Vagina (tissue), 2 donors: ENCODE results near the gene ABCF2. TPM values are rescaled to one million over a fixed set of nuclear protein-coding genes. Genes with fewer than 3 reads are reported as not detected.
A peak's percentile ranks its signal among the peaks of the same experiment; 100 is the strongest.

Experiments used
- DNase-seq, 2 donors: peaks; one replicate each; pipeline ENCODE4 v3.0.0-alpha.2; 2017; ENCODE audit errors: extremely low spot score in 2 of 2
- H3K27ac ChIP-seq: fragments of 200-600 bp; sonication (generic); one replicate; pipeline ENCODE4 v1.5.1; 2019
- H3K27me3 ChIP-seq: fragments of 200-600 bp; sonication (generic); one replicate; pipeline ENCODE4 v1.5.1; 2019
- H3K36me3 ChIP-seq, 2 donors: fragments of 200-600 bp; sonication (generic); one replicate each; pipeline ENCODE4 v1.5.1; 2017 to 2019
- H3K4me1 ChIP-seq: fragments of 200-600 bp; sonication (generic); one replicate; pipeline ENCODE4 v1.5.1; 2019
- H3K4me3 ChIP-seq, 2 donors: fragments of 200-600 bp; sonication (generic); 1 replicate in 1 of 2; 2 replicates in 1 of 2; pipeline ENCODE4 v1.5.1; 2016 to 2019
- H3K9me3 ChIP-seq: fragments of 200-600 bp; sonication (generic); one replicate; pipeline ENCODE4 v1.5.1; 2019
- CTCF ChIP-seq, 3 experiments: fragments of 450-650 bp in 2 of 3; fragments of 200-600 bp in 1 of 3; sonication (generic) in 1 of 3; IDR thresholded peaks; one replicate each; pipeline ENCODE4 v1.5.1; 2017 to 2019; ENCODE audit warnings: antibody characterized with exemption in 3 of 3, mild to moderate bottlenecking in 2 of 3, moderate library complexity in 2 of 3
- POLR2A ChIP-seq, 2 donors: fragments of 450-650 bp; IDR thresholded peaks; one replicate each; pipeline ENCODE4 v1.6.1; 2017; ENCODE audit warnings: antibody characterized with exemption in 2 of 2, mild to moderate bottlenecking in 2 of 2, moderate library complexity in 2 of 2
- POLR2AphosphoS5 ChIP-seq, 2 donors: sonication (generic); formaldehyde crosslinking; IDR thresholded peaks; one replicate each; pipeline ENCODE4 v1.9.0; 2017; ENCODE audit warnings: antibody characterized with exemption in 2 of 2, mild to moderate bottlenecking in 2 of 2, low read depth in 1 of 2; ENCODE audit not compliant: insufficient read depth in 1 of 2
- intact Hi-C: fragments of 100-400 bp; cut with DNase I; formaldehyde crosslinking; loops from one replicate; pipeline ENCODE4 v1.15.1; 2023
- total RNA-seq: library from RNA; depleted of rRNA; stranded (reverse); fragments of >200 nt; gene quantifications from one replicate; pipeline ENCODE4 v1.2.3, GENCODE V29; 2016

The ABCF2 gene
- total RNA-seq, 1 donor from 2014 or later: 25.3 TPM

DNA sequence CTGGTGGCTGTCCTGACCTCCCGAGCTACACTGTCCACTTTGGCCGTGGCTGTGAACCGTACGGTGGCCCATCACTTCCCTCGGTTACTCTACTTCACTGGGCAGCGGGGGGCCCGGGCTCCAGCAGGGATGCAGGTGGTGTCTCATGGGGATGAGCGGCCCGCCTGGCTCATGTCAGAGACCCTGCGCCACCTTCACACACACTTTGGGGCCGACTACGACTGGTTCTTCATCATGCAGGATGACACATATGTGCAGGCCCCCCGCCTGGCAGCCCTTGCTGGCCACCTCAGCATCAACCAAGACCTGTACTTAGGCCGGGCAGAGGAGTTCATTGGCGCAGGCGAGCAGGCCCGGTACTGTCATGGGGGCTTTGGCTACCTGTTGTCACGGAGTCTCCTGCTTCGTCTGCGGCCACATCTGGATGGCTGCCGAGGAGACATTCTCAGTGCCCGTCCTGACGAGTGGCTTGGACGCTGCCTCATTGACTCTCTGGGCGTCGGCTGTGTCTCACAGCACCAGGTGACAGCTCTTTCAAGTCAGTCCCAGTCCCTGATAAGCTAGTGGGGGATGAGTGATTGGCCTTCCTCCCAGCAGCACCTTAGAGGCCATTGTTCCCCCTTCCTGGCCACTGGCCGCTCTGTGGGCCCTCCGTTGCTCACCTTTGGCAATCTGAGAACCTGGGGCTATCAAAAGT, 8.2 kb upstream of the ABCF2 start:
- Histone ChIP-seq H3K27me3 (no peaks in the 10 kb centered on the region), H3K27ac (no peak overlapping the region), H3K36me3 (peaks cover 0 to 24% of the 10 kb centered on the region in 2 donors), H3K4me3 (no peak overlapping the region), H3K9me3 (no peaks in the 10 kb centered on the region), H3K4me1 (peaks cover 29% of the 10 kb centered on the region)
- intact Hi-C loops: loop anchor here (10.0 kb wide), 1 partner anchor 180 kb away; the partner anchor contains the start of genes CDK5 and SLC4A2
- TF ChIP-seq POLR2AphosphoS5 (IDR thresholded peaks at IDR 0.05; ENCODE audit: insufficient read depth in 1 of 2, low read depth in 1 of 2) (no peak), POLR2A (IDR thresholded peaks at IDR 0.05) (no peak), CTCF (IDR thresholded peaks at IDR 0.05) (no peak)
- no peak for DNase-seq

DNA sequence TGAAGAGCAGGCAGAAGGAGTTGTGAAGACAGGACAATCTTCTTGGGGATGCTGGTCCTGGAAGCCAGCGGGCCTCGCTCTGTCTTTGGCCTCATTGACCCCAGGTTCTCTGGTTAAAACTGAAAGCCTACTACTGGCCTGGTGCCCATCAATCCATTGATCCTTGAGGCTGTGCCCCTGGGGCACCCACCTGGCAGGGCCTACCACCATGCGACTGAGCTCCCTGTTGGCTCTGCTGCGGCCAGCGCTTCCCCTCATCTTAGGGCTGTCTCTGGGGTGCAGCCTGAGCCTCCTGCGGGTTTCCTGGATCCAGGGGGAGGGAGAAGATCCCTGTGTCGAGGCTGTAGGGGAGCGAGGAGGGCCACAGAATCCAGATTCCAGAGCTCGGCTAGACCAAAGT, 6.8 kb upstream of the ABCF2 start:
- H3K4me1 ChIP-seq: peaks cover 29% of the 10 kb centered on the region
- intact Hi-C loops: loop anchor here (10.0 kb wide), 1 partner anchor 179 kb away; the partner anchor contains the start of genes CDK5 and SLC4A2
- H3K4me3 ChIP-seq: peak overlapping the region; percentile 87 to 89
- peaks cover 0 to 21% of the 10 kb centered on the region in 2 donors for H3K36me3 ChIP-seq
- no peak overlapping the region for H3K27ac ChIP-seq
- H3K9me3 ChIP-seq: no peaks in the 10 kb centered on the region
- no peaks in the 10 kb centered on the region for H3K27me3 ChIP-seq
- DNase-seq: no peak
- TF ChIP-seq POLR2A (IDR thresholded peaks at IDR 0.05) (no peak), CTCF (IDR thresholded peaks at IDR 0.05) (no peak), POLR2AphosphoS5 (IDR thresholded peaks at IDR 0.05; ENCODE audit: insufficient read depth in 1 of 2, low read depth in 1 of 2) (no peak)

- intact Hi-C loops: loop anchor here (10.0 kb wide), 1 partner anchor 178 kb away; the partner anchor contains the start of genes CDK5 and SLC4A2
These were observed 6.1 kb upstream of the ABCF2 start for GRCh38 chr7:151232917-151233701.

DNA sequence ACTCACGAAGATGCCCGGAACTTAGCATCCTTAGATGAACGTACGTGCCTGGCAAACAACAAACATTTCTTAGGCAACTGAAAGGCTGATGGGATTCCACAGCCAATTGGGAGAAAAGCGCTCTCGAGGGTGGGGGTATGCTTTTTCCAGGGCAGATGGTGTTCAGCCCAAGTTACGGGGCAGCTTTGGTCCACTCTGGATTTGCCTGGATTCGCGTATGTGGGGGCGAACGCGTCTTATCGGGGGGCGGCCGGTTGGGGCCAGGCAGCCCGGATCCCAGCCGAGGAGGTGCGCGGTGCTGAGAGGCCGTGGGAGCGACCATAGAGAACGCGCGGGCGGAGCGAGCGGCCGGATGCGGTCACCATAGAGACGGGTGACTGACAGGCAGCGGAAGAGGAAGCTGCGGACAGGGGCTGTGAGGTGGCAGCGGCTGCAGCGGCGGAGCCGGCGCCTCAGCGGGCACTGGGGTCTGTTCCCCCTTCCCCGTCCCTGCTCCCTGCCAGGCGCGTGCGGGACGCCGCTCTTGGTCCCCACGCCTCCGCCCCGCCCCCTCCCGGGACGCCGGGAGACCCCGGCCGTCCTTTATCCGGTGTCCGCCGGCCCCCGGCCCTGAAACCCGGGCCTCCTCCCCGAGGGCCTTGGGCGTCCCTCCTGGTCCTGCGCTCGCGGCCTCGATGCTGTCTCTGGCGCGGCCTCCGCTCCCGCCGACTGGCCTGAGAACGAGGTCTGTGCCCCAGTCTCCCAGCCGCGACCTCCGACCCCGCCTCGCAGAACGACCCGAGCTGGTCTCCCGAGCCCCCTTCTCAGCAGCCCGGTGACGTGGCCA, 5.3 kb upstream of the ABCF2 start, which contains the start of gene CHPF2:
TSS of gene CHPF2 (plus strand) at position 393 of the 826 bp plus-strand sequence. CDS start 1,529 bp downstream, outside the sequence.
- H3K4me1 ChIP-seq: peaks cover 37% of the 10 kb centered on the region
- H3K9me3 ChIP-seq: no peaks in the 10 kb centered on the region
- peak within 1 kb of the TSS; percentile 87 to 89 for H3K4me3 ChIP-seq
- intact Hi-C loops: loop anchor here (10.0 kb wide), 1 partner anchor 178 kb away; the partner anchor contains the start of genes CDK5 and SLC4A2
- TF ChIP-seq CTCF (IDR thresholded peaks at IDR 0.05) (no peak), POLR2A (IDR thresholded peaks at IDR 0.05) (peak in 1 of 2 donors; percentile 68), POLR2AphosphoS5 (IDR thresholded peaks at IDR 0.05; ENCODE audit: insufficient read depth in 1 of 2, low read depth in 1 of 2) (peak in 1 of 2 donors; percentile 87)
- H3K27ac ChIP-seq: peak within 1 kb of the TSS; percentile 72
- no peaks in the 10 kb centered on the region for H3K27me3 ChIP-seq
- H3K36me3 ChIP-seq: peaks cover 0 to 6% of the 10 kb centered on the region in 2 donors
- no peak for DNase-seq

More at GRCh38 chr7:151232917-151233701, 6.1 kb upstream of the ABCF2 start:
- H3K4me1 ChIP-seq: peaks cover 32% of the 10 kb centered on the region
- peak overlapping the region; percentile 87 to 89 for H3K4me3 ChIP-seq
- no peaks in the 10 kb centered on the region for H3K27me3 ChIP-seq
- no peak for DNase-seq
- H3K27ac ChIP-seq: peak overlapping the region; percentile 72
- TF ChIP-seq CTCF (IDR thresholded peaks at IDR 0.05) (no peak), POLR2A (IDR thresholded peaks at IDR 0.05) (no peak), POLR2AphosphoS5 (IDR thresholded peaks at IDR 0.05; ENCODE audit: insufficient read depth in 1 of 2, low read depth in 1 of 2) (no peak)
- H3K9me3 ChIP-seq: no peaks in the 10 kb centered on the region
- H3K36me3 ChIP-seq: peaks cover 0 to 14% of the 10 kb centered on the region in 2 donors
